ENCODE results near the gene FAM78B.

Gene FAM78B

GRCh38 chr1:166166698-166167571 lies at the start of gene FAM78B:
TSS of gene FAM78B (minus strand) at chr1:166167001. CDS start at chr1:166166248, 753 bp downstream.
- DNase-seq: peak; percentile 72

- DNase-seq: no peak
These were observed 35.7 kb upstream of the FAM78B start for GRCh38 chr1:166202546-166202945.

GRCh38 chr1:166200743-166201142 lies 33.9 kb upstream of the FAM78B start:
- DNase-seq: no peak

GRCh38 chr1:166197597-166197996 lies 30.8 kb upstream of the FAM78B start:
- no peak for DNase-seq

GRCh38 chr1:166197141-166197540 lies 30.3 kb upstream of the FAM78B start:
- DNase-seq: no peak

- no peak for DNase-seq
These were observed 26.4 kb upstream of the FAM78B start for GRCh38 chr1:166193057-166193698.

GRCh38 chr1:166190400-166190799 lies 23.6 kb upstream of the FAM78B start:
- DNase-seq: no peak

- no peak for DNase-seq
These were observed 22.3 kb upstream of the FAM78B start for GRCh38 chr1:166189126-166189525.

- DNase-seq: no peak
These were observed 18.7 kb upstream of the FAM78B start for GRCh38 chr1:166185526-166185925.

- DNase-seq: no peak
These were observed 18.1 kb upstream of the FAM78B start for GRCh38 chr1:166184897-166185296.

- no peak for DNase-seq
These were observed 17.2 kb upstream of the FAM78B start for GRCh38 chr1:166184012-166184411.

GRCh38 chr1:166182281-166182680 lies 15.5 kb upstream of the FAM78B start:
- DNase-seq: no peak

GRCh38 chr1:166176416-166176815 lies 9.6 kb upstream of the FAM78B start:
- no peak for DNase-seq

GRCh38 chr1:166175032-166175431 lies 8.2 kb upstream of the FAM78B start:
- no peak for DNase-seq

- DNase-seq: peak; percentile 44
These were observed 7.3 kb upstream of the FAM78B start for GRCh38 chr1:166174108-166174507.

GRCh38 chr1:166172106-166172505 lies 5.3 kb upstream of the FAM78B start:
- no peak for DNase-seq

GRCh38 chr1:166170726-166171125 lies 3.9 kb upstream of the FAM78B start:
- DNase-seq: no peak

- DNase-seq: no peak
These were observed 3.3 kb upstream of the FAM78B start for GRCh38 chr1:166170075-166170474.

- DNase-seq: no peak
These were observed 2.4 kb upstream of the FAM78B start for GRCh38 chr1:166169182-166169581.

- no peak for DNase-seq
These were observed 748 bp upstream of the FAM78B start for GRCh38 chr1:166167572-166167925.

GRCh38 chr1:166166329-166166697 lies 488 bp downstream of the FAM78B start:
- no peak for DNase-seq

GRCh38 chr1:166165661-166166328 lies 1.0 kb downstream of the FAM78B start:
- no peak for DNase-seq

- DNase-seq: no peak
These were observed 1.7 kb downstream of the FAM78B start for GRCh38 chr1:166164995-166165660.

- DNase-seq: no peak
These were observed 2.2 kb downstream of the FAM78B start for GRCh38 chr1:166164646-166164994.
